NCI-H1048 (cell line): ENCODE results near the gene STIM1.
"Not testable (repeated sequence)": the region's sequence is repeated elsewhere in the genome, so short reads cannot be mapped to it uniquely, and the experiment has no call there.

Experiments
- DNase-seq: peaks from one replicate; lab custom pipeline; 2025; lab: John Stamatoyannopoulos, UW

STIM1 gene

GRCh38 chr11:4027746-4028145, 172.3 kb downstream of the STIM1 start:
- no peak for DNase-seq

GRCh38 chr11:4030197-4030596, 174.7 kb downstream of the STIM1 start:
- no peak for DNase-seq

- DNase-seq, result no peak
Measured at GRCh38 chr11:4032097-4032496, 176.6 kb downstream of the STIM1 start.

GRCh38 chr11:4035985-4036384, 180.5 kb downstream of the STIM1 start:
- no peak for DNase-seq

- no peak for DNase-seq
Measured at GRCh38 chr11:4039011-4039410, 183.5 kb downstream of the STIM1 start.

GRCh38 chr11:4040461-4040860, 185.0 kb downstream of the STIM1 start:
- DNase-seq, result no peak

GRCh38 chr11:4041731-4042391, 186.4 kb downstream of the STIM1 start:
- no peak for DNase-seq

GRCh38 chr11:4044976-4045646, 189.6 kb downstream of the STIM1 start:
- peak; percentile 60 for DNase-seq

GRCh38 chr11:4048340-4048739, 192.9 kb downstream of the STIM1 start:
- no peak for DNase-seq

- DNase-seq, result no peak
Measured at GRCh38 chr11:4049006-4049405, 193.5 kb downstream of the STIM1 start.

GRCh38 chr11:4050138-4050537, 194.7 kb downstream of the STIM1 start:
- no peak for DNase-seq

- DNase-seq, result not testable (repeated sequence)
Measured at GRCh38 chr11:4053200-4053599, 197.7 kb downstream of the STIM1 start.

- DNase-seq, result no peak
Measured at GRCh38 chr11:4054643-4055042, 199.2 kb downstream of the STIM1 start.

GRCh38 chr11:4059424-4059823, 204.0 kb downstream of the STIM1 start:
- DNase-seq, result no peak

GRCh38 chr11:4060182-4060923, 204.9 kb downstream of the STIM1 start:
- DNase-seq, result no peak

GRCh38 chr11:4061700-4062099, 206.2 kb downstream of the STIM1 start:
- DNase-seq, result no peak

- DNase-seq, result no peak
Measured at GRCh38 chr11:4063348-4063747, 207.9 kb downstream of the STIM1 start.

GRCh38 chr11:4064278-4064955, 209.0 kb downstream of the STIM1 start:
- no peak for DNase-seq

GRCh38 chr11:4065086-4065485, 209.6 kb downstream of the STIM1 start:
- no peak for DNase-seq

GRCh38 chr11:4065601-4066377, 210.3 kb downstream of the STIM1 start:
- no peak for DNase-seq

- DNase-seq, result no peak
Measured at GRCh38 chr11:4066910-4067309, 211.4 kb downstream of the STIM1 start.

GRCh38 chr11:4068962-4069361, 213.5 kb downstream of the STIM1 start:
- no peak for DNase-seq
